GM18870 (cell line): ENCODE data around the gene PDSS2.
"Not testable (repeated sequence)": the region's sequence is repeated elsewhere in the genome, so short reads cannot be mapped to it uniquely, and the experiment has no call there.

ENCODE experiments used
- ATAC-seq: cut with Tn5 transposase; IDR thresholded peaks from one replicate; pipeline ENCODE4 v1.9.1; 2021; ENCODE audit warnings: moderate library complexity; ENCODE audit not compliant: unreplicated experiment

PDSS2 gene

DNA sequence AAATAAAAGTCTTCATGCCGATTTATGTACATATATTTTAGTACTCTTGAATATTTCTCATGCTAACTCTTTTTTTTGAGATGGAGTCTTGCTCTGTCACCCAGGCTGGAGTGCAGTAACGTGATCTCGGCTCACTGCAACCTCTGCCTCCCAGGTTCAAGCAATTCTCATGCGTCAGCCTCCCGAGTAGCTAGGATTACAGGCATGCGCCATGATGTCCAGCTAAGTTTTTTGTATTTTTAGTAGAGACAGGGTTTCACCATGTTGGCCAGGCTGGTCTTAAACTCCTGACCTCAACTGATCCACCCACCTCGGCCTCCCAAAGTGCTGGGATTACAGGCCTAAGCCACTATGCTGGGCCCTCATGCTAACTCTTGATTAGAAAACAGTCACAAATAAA is 179.4 kb downstream of the PDSS2 start:
- not testable (repeated sequence) for ATAC-seq

DNA sequence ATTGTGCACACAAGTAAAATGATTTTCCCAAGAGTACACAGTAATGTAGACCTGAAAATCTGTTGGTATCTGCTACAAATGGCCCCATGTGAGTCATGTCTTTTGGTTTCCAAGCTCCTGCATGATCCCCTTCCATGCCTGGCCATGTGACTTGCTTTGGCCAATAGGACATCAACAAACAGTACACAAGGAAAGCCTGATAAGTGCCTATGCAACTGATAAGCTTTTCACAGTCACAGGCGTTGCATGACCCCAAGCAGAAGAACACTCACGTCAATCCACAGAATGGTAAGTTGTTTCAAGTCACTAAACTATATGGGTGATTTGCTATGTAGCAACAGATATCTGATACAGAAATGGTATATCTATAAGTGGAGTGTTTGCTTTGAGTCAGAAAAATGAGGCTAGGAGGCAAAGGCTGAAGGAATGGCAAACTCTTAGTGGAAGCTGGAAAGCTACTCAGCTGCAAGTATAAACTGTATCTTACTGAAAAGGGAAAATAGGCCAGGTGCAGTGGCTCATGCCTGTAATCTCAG is 184.0 kb downstream of the PDSS2 start:
- no peak for ATAC-seq

DNA sequence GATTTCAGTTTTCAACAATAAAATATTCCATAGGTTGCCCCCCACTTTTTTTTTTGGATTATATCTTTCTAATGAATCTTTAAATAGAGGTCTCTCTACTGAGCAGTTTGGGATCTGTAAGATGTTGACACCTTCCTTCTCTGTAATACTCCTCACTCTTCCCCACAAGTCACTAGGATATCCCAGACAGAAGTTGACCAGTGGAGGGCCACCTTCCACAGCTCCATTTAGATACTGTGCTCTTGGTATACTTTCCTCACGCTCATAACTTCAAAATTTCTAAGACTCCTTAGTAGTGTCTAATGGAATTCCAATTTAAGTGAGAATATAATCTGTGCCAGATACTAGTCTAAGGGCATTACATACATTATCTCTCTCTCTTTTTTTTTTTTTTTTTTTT is 185.1 kb downstream of the PDSS2 start:
- no peak for ATAC-seq

DNA sequence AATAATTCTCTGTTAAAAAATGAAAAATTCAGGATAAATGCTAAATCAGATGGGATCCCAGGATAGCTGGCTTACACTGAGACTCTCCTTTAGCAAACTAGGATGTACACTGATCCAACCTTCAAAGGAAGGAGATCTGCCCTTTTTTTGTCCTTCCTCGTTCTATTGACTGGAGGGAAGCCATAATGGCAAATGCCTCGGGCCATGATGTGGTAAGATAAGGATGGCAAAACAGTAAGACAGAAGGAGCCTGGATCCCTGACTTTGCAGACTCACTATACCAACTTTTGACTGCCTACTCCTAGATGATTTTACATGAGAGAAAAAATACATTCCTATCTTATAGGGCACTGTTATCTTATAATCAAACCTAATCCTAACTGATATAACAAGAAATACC is 187.1 kb downstream of the PDSS2 start:
- no peak for ATAC-seq

DNA sequence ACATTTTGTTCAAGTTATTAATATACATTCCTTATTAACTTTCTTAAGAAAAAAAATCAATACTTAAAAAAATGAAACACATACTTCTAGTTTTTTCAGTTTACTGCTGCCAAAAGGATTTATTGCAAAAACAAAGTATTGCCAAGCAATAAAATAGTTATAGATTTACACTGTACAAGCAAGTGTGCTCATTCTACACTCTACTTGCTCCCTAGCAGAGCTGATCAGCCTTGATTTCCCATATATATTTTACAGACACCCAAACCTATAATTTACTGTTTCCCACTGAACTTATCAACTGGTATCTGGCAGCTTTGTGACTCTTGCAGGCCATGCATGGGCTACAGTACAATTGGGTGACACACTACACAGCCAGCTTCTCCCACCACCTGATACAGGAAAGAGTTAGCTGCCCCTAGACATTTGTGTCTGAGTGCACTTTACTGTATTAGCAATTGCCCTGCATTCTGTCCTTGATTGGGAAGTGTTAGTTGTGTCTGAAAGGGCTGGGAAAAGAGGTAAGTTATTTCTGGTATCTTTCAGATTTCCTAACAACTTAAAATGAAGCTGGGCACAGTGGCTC is 188.1 kb downstream of the PDSS2 start:
- ATAC-seq, result no peak

DNA sequence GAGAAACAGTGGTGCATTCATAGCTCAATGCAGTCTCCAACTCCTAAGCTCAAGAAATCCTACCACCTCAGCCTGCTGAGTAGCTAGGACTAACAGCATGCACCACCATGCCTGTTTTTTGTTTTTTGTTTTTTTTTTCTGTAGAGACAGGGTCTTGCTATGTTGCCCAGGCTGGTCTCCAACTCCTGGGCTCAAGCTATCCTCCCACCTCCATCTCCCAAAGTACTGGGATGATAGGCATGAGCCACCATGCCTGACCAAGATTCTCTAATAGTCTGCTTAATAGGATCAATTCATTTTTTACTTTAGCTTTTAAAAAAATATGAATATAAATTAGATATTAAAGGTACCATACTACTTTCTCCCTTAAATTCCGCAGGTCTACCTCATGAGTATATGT is 191.7 kb downstream of the PDSS2 start:
- ATAC-seq, result no peak

DNA sequence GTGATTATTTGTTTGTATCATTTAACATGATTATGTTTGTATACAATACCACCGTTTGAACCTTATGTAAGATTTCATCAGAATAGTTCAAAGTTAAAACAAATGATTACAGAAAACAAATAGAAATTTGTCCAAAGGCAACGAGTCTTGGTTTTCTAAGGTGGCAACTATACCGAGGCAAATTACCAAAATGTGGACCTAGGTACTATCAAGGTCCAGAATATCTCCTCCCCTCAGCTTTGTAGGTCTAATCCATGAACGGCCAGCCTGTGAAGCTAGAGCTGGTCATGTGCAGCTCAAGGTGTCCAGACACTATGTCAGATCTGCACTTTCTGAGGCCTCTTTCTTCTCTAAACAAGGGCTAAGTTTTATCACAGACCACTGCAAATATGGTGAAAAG is 192.4 kb downstream of the PDSS2 start:
- no peak for ATAC-seq

DNA sequence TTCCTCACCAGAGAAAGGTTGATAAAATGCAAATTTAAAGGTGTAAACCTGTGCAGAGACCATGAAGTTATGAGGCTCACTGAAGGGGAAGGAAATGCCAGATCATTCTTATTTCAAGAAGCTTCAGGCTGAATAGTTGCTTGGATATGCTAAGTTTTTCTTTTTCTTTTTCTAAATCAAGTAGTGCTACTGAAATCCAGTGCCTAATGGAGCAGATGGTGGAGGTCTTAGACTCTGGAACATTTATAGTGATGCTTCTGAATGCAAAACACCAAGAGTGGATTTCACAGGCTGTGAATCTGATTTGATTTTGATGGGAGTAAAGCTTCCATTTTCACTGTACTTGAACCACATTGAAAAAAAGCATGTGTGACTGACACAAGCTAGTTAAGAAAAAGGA is 192.8 kb downstream of the PDSS2 start:
- no peak for ATAC-seq

DNA sequence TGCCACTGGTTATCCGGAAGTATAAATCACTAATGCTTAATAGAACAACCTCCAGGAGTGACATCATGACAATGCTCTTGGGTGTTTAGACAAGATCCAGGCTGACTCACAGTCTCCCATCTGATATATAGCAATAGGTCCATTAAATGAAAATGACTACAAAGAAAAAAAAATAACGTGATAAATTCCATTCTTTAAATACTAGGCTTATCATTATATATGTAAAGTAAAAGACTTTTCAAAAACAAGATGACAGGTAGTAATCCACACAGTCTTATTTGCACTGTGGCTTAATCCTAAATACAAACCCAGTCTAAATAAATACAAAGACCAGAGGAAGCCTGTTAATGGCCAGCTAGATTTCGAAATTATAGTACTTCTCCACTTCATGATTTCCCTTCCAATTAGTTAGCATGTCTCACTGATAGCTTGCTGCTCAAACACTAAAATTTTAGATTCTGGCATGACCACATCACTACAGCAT is 195.0 kb downstream of the PDSS2 start:
- no peak for ATAC-seq

DNA sequence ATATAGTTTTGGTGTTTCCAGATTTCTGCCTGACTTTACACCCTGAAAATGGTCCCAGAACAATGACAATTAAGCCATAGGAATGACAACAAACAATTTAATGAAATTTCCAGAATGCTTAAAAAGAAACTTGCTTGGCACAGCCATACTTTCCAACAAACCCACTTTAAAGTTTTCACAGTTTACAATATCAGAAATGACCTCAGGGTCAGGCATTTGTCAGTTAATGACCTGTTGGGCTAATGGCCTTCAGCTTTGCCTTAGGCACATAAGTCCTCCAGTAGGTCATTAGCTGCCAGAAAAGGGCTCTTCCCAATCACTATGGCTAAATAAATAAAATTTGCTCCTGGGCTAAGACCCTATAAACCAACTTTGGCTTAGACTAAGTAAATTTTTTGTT is 199.4 kb downstream of the PDSS2 start:
- no peak for ATAC-seq

DNA sequence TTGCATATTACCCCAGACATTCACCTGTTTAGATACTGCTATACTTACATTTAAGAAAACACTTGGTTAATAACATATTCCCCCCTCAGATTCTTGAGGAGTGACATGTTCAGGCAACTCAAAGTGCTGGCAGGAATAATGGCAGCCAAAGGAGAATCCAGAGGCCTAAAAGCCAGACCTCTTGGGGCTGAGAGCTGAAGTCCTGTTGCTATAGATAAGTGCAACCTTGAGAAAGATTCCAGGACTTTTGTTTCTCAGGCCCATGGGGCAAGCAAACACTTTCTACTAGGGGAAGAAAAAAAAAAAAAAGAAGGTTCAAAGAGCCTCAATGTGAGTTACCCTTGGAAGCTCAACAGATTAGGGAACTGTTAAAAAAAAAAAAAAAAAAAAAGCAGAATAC is 211.2 kb downstream of the PDSS2 start:
- no peak for ATAC-seq

DNA sequence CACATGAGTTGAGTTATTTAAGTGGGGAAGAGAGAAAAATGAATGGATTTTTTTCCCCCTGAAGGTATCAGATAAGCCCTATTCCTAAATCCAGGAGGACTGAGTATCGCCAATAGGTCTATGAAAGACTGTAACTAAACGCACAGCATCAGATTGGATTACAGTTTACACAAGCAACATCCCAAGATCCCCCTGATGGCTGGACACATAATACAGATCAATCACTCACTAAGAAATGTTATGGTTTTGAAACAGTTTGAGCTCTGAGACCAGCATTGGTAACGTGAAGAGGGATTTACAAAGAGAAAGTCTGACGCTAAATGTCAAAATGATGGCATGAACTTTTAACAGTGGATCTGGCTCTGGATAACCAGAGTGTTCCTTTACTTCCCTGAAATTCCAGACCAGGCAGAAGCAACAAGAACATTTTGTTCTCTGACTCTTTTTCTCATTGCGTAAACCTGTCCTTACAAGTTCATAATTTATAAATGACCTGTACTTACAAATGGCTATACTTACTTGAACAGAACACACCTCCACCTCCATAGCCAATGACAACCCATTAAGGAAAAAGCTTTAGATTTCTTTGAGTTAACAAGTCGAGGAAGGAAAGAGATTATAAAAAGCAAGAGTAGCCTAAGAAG is 212.3 kb downstream of the PDSS2 start:
- no peak for ATAC-seq

DNA sequence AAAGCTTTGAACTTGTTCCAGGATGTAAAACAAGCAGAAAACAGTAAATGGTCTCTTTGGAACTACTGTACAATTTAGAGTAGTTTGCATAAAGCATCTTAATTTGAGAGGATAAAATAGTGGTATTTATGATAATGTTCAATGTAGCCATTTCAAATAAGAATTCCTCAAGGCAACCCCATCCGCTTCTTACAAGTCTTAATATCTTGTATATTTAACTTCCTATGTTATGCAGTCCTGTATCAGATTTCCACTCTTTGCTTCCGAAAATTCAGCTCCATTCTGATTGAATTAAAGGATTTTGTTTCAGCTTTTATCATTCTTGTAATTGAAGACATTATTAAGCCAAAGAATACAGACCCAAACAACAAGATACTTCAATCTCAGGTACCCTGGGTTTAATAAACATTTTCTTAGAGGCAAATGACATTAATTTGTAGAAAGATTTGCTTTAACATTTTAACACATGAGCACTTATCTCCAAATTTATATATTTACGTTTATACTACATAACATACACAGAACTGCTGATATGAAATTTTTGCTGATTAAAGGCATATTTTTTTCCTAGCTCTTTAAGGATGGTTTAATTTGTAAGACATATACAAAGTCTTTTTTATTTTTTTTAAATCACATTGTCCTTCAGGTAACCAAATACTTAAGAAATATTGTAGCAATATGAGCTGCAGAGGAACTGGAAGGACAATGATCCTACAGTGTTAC is 213.0 kb downstream of the PDSS2 start:
- no peak for ATAC-seq

DNA sequence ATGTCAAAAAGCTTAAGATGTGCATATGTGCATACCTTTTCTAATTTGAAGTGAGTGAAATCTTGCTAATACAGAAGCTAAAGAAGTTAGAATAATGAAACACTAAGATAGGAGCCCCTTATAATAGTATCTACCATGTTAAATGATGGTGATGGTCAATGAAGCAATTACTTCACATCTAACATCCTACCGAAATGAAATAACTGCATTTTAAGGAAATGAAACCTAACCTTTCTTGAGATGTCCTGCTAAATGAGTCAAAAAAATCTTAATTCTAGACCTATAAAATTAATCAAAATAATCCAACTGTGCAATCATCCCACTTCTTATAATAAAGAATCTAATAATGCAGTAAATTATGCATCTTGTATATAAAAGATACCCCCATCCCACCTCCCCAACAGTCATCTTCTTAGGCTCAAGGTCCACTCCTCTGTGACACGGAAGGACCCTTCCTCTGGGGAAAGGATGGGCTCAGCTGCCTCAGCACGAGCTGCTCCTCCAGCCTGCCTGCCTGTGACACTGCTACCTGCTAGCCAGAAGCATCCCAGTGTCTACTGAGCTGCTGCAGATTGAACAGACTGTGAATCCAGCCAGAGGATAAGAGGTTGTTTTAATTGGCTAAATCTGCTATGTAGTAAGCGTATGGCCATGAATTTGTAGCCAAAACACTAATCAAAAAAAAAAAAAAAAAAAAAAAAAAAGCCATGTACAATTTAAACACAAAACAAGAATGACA is 214.5 kb downstream of the PDSS2 start:
- no peak for ATAC-seq

DNA sequence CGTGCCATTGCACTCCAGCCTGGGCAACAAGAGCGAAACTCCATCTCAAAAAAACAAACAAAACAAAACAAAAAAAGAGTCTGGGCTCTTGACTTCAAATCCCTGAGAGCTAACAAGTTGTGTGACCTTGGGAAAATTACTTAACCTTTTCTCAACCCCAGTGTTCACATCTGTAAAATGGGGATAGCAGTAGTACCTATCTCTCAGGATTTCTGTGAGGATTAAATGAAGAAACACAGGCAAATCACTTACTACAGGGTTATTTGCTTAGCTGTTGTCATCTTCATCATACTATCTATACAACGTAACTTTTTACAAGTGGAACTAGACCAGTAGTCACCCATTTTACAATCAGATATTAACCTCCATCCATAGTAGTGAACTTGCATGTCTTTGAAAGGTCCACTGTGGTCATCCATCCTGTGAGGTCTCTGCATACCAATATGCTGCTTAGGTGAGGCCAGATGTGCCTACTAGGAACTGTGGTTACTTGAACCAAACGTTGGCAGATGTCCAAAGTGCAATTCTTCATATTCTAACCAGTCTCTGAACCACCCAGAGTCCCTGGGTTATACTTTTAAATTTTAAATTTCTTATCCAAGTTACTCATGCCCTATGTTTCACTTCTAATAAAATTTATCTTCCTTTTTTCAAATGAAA is 215.2 kb downstream of the PDSS2 start:
- ATAC-seq, result no peak

DNA sequence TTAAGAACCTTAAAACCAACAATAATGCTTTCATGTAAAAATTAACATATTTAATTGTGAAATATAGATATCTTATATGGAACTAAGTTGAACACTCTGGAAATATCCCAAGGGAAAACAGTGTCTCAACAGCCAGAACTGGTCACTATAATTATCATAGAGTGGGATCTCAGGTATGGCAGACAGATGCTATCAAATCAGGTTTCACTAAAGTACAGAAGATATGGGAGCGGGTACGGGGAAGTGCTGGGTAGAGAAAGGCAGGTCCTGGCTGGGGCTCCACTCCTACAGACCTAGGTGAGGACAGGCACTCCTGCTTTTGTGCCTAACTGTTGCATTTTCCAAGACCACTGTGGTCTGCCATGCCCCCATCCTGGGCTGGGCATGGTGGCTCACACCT is 215.9 kb downstream of the PDSS2 start:
- no peak for ATAC-seq

DNA sequence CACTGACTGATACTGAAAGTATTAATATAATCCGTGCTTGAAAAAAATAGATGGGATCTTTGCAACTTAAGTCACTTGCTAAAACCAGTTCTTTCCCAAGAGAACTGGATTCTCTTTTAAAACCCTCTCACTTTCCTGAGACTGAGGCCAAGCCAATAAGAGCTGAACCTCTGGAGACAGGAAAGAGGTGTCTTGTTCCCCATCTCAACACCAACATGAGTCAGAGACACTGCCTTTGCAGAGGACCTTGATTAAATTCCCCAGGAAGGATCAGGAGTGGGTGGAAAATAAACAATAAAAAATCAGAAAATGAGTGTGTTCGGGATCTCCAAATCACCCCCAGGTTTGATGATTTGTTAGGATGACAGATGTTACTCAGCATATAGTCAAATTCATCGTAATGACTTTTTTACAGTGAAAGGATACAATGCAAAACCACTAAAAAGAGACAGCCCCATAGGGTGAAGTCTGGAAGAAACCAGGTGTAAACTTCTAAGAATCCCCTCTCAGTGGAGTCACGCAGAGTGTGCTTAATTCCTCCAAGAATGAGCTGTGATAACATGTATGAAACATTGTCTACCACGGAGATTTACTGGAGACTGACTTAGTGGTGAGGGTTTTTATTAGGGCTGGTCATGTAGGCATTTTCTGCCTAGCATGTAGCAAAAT is 221.2 kb downstream of the PDSS2 start:
- no peak for ATAC-seq

DNA sequence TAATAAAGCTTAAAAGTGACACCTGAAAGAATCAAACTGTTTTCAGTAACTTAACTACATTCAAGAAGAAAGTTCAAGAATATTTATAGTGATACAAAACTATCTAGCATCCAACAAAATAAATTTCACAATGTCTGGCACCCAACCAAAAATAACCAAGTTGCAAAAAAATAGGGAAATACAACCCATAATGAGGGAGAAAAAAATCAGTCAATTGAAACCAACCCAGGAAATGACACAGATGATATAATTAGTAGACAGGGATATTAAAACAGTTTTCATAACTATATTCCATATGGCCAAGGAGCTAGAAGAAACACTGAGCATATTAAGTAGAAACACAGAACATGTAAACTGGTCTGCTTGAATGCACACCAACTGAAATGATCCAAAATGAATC is 223.9 kb downstream of the PDSS2 start:
- ATAC-seq, result no peak

DNA sequence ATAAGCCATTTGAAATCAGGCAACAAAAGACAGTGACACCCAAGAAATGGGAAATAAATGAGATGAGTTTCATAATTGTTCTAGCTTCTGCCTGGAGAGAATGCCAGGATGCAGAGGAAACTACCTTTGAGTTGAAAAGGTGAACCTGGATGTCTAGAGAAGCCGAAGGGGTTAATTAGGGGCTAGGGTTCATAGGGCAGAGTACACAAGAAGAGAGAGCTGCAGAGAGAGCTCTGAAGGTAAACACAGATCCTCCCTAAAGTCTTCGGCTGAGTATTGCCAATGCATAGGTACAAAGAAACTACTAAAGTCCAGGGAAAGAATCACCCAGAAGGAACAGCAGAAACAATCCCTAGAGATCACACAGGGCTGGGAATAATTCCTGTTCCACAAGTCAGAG is 224.4 kb downstream of the PDSS2 start:
- no peak for ATAC-seq

DNA sequence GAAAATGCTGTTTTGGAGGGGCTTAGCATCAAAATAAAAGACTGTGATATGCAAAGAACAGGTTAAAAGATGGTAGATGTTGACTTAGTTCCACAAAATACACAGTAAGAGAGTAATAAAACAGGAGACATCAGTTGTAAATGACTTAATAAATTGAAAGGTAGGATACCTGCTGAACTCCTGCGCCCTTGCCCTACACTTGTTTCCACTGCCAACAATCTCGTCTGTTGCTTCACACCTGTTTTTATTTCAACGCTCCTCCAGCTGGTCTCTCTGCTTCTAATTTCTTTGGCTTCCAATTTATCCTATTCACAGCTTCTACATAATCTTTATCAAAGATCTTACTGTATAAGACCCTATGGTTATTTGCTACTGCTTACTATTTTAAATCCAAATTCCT is 228.1 kb downstream of the PDSS2 start:
- ATAC-seq, result no peak
